MM.1S (cell line): ENCODE measurements around the gene F13A1.

Experiments
- EZH2 ChIP-seq: fragments of 300-600 bp; sonication (generic); optimal IDR thresholded peaks from 2 replicates; pipeline ENCODE3; 2017; ENCODE audit warnings: low read depth, mild to moderate bottlenecking, antibody characterized with exemption, low read length, mixed read lengths
- EZH2phosphoT487 ChIP-seq: fragments of 300-600 bp; sonication (generic); IDR thresholded peaks from 2 replicates; pipeline ENCODE4 v1.6.1; 2018; ENCODE audit warnings: antibody characterized with exemption, low read length
- TF ChIP-seq, protein P1 (sequence below): fragments of 300-600 bp; sonication (generic); IDR thresholded peaks from 2 replicates; pipeline ENCODE4 v1.5.1; 2016; ENCODE audit warnings: antibody characterized with exemption, low read length, mixed read lengths

DNA sequence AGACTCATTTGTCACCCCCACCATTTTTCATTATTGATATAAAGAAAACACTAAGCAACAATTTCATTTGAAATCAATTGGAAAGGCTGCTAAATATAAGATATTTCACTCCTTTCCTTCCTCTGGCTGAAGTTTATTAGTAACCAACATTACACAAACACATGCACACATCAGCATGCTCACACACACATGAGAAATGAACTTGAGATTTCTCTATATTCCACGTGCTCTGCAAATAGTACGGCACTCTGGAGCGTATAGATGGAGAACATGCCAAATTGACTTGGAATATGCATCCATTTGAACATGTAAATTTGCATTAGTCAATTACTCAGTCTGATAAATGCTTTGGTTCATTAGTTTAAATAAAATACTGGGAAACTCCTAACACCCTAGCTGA is 37.1 kb upstream of the F13A1 start:
- TF ChIP-seq, protein P1, sequence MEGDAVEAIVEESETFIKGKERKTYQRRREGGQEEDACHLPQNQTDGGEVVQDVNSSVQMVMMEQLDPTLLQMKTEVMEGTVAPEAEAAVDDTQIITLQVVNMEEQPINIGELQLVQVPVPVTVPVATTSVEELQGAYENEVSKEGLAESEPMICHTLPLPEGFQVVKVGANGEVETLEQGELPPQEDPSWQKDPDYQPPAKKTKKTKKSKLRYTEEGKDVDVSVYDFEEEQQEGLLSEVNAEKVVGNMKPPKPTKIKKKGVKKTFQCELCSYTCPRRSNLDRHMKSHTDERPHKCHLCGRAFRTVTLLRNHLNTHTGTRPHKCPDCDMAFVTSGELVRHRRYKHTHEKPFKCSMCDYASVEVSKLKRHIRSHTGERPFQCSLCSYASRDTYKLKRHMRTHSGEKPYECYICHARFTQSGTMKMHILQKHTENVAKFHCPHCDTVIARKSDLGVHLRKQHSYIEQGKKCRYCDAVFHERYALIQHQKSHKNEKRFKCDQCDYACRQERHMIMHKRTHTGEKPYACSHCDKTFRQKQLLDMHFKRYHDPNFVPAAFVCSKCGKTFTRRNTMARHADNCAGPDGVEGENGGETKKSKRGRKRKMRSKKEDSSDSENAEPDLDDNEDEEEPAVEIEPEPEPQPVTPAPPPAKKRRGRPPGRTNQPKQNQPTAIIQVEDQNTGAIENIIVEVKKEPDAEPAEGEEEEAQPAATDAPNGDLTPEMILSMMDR, result no peak
- TF ChIP-seq EZH2 (no peak), EZH2phosphoT487 (no peak)
